RCC 7860 (cell line): ENCODE measurements around the gene MFF.
"Not testable (repeated sequence)": the region's sequence is repeated elsewhere in the genome, so short reads cannot be mapped to it uniquely, and the experiment has no call there.

Source experiments
- DNase-seq: peaks from one replicate; pipeline ENCODE4 v3.0.0-alpha.2; 2015; ENCODE audit warnings: low spot score
- FAIRE-seq: peaks from 2 replicates; lab custom pipeline; 2012; peaks lifted over from hg19 to GRCh38; lab: Jason Lieb, UNC

Gene MFF

GRCh38 chr2:227326783-227327182 lies 1.7 kb downstream of the MFF start:
- FAIRE-seq (no peak), DNase-seq (no peak)

GRCh38 chr2:227335713-227336112 lies 10.7 kb downstream of the MFF start:
- DNase-seq (no peak), FAIRE-seq (no peak)

- FAIRE-seq (no peak), DNase-seq (no peak)
Measured at GRCh38 chr2:227337442-227337841, 12.4 kb downstream of the MFF start.

GRCh38 chr2:227339098-227339599 lies 14.1 kb downstream of the MFF start:
- FAIRE-seq, result no peak

GRCh38 chr2:227340106-227340505 lies 15.1 kb downstream of the MFF start:
- no peak for FAIRE-seq
- no peak for DNase-seq

More at GRCh38 chr2:227339098-227339599, 14.1 kb downstream of the MFF start:
- DNase-seq, result no peak

- FAIRE-seq (no peak), DNase-seq (no peak)
Measured at GRCh38 chr2:227341553-227341952, 16.5 kb downstream of the MFF start.

- FAIRE-seq, result no peak
- DNase-seq, result no peak
Measured at GRCh38 chr2:227344231-227344630, 19.2 kb downstream of the MFF start.

GRCh38 chr2:227347117-227347516 lies 22.1 kb downstream of the MFF start:
- DNase-seq (no peak), FAIRE-seq (no peak)

GRCh38 chr2:227348324-227348723 lies 23.3 kb downstream of the MFF start:
- DNase-seq, result no peak
- FAIRE-seq, result no peak

GRCh38 chr2:227349989-227350612 lies 25.1 kb downstream of the MFF start:
- DNase-seq, result no peak
- FAIRE-seq, result no peak

GRCh38 chr2:227351639-227352038 lies 26.6 kb downstream of the MFF start:
- DNase-seq (no peak), FAIRE-seq (no peak)

GRCh38 chr2:227360351-227360750 lies 35.3 kb downstream of the MFF start:
- no peak for FAIRE-seq
- no peak for DNase-seq

- FAIRE-seq (no peak), DNase-seq (no peak)
Measured at GRCh38 chr2:227363756-227364155, 38.7 kb downstream of the MFF start.

GRCh38 chr2:227364585-227365263 lies 39.7 kb downstream of the MFF start:
- DNase-seq, FAIRE-seq: not testable (repeated sequence)

- DNase-seq (no peak), FAIRE-seq (no peak)
Measured at GRCh38 chr2:227365833-227366232, 40.8 kb downstream of the MFF start.

- DNase-seq, result no peak
- FAIRE-seq, result no peak
Measured at GRCh38 chr2:227366769-227367426, 41.8 kb downstream of the MFF start.

- DNase-seq (no peak), FAIRE-seq (no peak)
Measured at GRCh38 chr2:227367427-227367795, 42.4 kb downstream of the MFF start.

- DNase-seq (no peak), FAIRE-seq (no peak)
Measured at GRCh38 chr2:227368574-227368973, 43.5 kb downstream of the MFF start.

GRCh38 chr2:227370092-227370491 lies 45.0 kb downstream of the MFF start:
- no peak for DNase-seq
- no peak for FAIRE-seq

- FAIRE-seq, result no peak
- peak; percentile 46 for DNase-seq
Measured at GRCh38 chr2:227370791-227371312, 45.8 kb downstream of the MFF start.

- DNase-seq (no peak), FAIRE-seq (no peak)
Measured at GRCh38 chr2:227373389-227373788, 48.3 kb downstream of the MFF start.

- no peak for DNase-seq
- no peak for FAIRE-seq
Measured at GRCh38 chr2:227374158-227374557, 49.1 kb downstream of the MFF start.
